RWPE1 (cell line): ENCODE data around the gene NEURL1B.

Experiments used
- CTCF ChIA-PET: fragments of 350-600 bp; sonication (Branson Sonifier 250); formaldehyde crosslinking; extraction: SDS; loops from one replicate; lab custom pipeline; 2021; lab: Yijun Ruan, JAX
- POLR2A ChIA-PET: fragments of 400-600 bp; formaldehyde crosslinking; extraction: SDS; loops from one replicate; lab custom pipeline; 2020; ENCODE audit warnings: antibody characterized with exemption; ENCODE audit not compliant: low non-redundant PET; lab: Yijun Ruan, JAX
- DNase-seq: peaks from one replicate; pipeline ENCODE4 v3.0.0; 2012; ENCODE audit warnings: low spot score
- H3K27ac ChIP-seq: fragments of 450-650 bp; 2 replicates; pipeline ENCODE4 v1.5.1; 2017
- TF ChIP-seq, protein P1 (sequence below): fragments of 450-650 bp; conservative IDR thresholded peaks from 2 replicates; pipeline ENCODE4 v1.5.1; 2017; ENCODE audit warnings: low read depth, mild to moderate bottlenecking

NEURL1B gene

DNA sequence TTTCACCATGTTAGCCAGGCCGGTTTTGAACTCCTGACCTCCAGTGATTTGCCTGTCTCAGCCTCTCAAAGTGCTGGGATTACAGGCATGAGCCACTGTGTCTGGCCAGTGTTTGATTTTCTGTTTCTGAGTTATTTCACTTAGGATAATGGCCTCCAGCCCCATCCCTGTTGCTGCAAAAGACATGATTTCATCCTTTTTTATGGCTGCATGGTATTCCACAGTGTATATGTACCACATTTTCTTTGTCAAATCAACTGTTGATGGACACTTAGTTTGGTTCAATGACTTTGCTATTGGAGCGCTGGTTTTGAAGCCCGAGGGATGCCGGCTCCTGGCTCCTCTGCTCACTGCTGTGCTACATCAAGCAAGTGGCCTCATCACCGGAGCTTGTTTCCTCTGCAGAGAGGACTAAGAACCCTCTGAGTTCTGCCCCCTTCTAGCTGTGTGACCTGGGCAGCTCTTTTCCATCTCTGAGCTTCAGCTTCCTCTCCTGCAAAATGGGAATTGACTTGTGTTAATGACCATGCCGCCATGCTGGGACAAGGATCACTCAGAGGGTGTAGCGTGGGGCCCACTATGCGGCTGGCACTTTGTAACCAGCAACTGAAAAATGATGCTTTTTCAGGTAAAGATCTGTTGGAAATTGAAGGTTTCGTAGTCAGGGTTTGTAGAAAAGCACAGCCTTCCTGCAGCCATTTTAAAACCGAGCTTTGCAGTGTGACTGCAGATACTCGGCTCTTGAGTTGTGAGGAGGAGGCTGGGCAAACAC is 4.6 kb upstream of the NEURL1B start:
- peak overlapping the region; percentile 77 for H3K27ac ChIP-seq
- no peak for DNase-seq
- TF ChIP-seq, protein P1, sequence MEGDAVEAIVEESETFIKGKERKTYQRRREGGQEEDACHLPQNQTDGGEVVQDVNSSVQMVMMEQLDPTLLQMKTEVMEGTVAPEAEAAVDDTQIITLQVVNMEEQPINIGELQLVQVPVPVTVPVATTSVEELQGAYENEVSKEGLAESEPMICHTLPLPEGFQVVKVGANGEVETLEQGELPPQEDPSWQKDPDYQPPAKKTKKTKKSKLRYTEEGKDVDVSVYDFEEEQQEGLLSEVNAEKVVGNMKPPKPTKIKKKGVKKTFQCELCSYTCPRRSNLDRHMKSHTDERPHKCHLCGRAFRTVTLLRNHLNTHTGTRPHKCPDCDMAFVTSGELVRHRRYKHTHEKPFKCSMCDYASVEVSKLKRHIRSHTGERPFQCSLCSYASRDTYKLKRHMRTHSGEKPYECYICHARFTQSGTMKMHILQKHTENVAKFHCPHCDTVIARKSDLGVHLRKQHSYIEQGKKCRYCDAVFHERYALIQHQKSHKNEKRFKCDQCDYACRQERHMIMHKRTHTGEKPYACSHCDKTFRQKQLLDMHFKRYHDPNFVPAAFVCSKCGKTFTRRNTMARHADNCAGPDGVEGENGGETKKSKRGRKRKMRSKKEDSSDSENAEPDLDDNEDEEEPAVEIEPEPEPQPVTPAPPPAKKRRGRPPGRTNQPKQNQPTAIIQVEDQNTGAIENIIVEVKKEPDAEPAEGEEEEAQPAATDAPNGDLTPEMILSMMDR: no peak
- ChIA-PET CTCF (interaction anchor here (1.1 to 1.7 kb wide), 2 partner anchors 21 to 61 kb away, joined by 3 to 8 read pairs; no protein-coding TSS in a partner anchor), POLR2A (interaction anchor here (0.5 kb wide), 1 partner anchor 44 kb away, joined by 3 read pairs; no protein-coding TSS in a partner anchor)

DNA sequence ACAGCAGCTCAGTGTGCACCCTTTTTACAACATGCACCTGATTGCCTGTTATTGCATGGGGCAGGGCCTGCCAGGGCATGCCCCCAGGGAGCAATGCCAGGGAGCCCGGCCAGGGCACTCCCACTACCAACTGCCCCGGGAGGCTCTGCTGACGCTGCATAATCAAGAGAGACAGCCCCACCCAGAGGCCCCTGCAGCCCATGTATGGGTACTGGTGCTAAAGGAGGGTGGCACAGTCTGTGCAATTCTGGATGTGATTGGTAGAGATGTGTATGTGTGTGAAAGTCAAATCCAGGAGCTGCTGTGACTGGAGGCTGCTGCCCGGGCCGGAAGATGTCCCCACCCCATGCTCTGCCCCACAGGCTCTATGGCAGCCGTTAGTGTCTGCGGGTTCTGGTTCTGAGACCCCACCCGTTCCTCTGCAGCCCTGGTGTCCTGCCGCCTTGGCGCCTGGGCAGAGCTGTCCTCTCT is 3.9 kb upstream of the NEURL1B start:
- TF ChIP-seq, protein P1: no peak
- ChIA-PET CTCF (interaction anchor here (0.6 to 1.7 kb wide), 5 partner anchors 22 to 158 kb away, joined by 3 to 8 read pairs (median 3); no protein-coding TSS in a partner anchor), POLR2A (interaction anchor here (0.5 kb wide), 1 partner anchor 44 kb away, joined by 3 read pairs; no protein-coding TSS in a partner anchor)
- peak; percentile 98 for DNase-seq
- peak overlapping the region; percentile 77 for H3K27ac ChIP-seq

DNA sequence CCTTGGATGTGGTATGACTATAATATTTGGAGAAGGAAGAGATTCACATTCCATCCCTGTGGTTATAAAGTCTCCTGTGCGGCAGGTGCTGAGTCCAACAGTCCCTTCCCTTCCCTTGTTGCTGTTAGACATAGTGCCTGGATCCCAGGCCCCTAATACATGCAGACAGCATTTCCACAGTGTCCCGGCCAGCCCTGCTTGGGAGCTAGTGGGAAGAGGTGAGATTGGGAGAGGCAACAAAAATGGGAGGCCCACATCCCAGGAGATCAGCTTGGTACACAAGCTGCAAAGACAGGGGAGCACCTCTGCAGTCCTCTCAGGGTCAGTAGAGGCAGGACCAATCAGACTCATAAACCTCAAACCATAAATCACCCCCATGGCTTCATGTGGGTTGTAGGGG is 3.3 kb upstream of the NEURL1B start:
- TF ChIP-seq, protein P1: no peak
- CTCF ChIA-PET: interaction anchor here (0.6 to 1.7 kb wide), 6 partner anchors 60 to 322 kb away, joined by 3 to 8 read pairs (median 3); partner anchors contain the start of gene RPL26L1

DNA sequence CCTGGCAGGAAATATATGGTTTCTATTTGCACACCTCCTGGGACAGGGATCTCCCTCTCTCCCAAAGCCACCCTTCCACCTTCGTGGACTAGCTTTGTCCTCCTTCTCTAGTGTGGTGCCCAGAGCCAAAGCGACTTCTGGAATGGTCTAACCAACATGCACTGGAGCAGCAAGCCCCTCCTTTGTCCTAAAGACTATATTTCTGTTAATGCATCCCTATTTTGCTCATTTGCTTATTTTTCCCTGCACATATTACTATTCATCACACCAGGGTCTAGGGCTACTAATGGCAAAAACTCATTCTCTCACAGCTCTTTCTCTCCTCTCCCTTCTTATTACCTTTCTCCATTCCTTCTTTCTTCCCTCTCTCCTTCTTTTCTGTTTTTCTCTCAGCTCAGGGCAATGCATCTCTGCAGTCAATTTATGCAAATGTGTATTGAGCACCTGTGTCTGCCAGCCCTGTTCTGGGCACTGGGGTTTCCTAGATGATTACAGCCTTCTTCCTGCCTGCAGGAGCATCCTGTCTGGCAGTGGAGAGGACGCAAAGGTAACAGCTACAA is 2.8 kb upstream of the NEURL1B start:
- DNase-seq: no peak
- ChIA-PET POLR2A (no interaction called here), CTCF (interaction anchor here (0.6 to 1.3 kb wide), 4 partner anchors 159 to 716 kb away, joined by 3 to 6 read pairs (median 4); partner anchors contain the start of gene RPL26L1)
- TF ChIP-seq, protein P1: no peak
- H3K27ac ChIP-seq: peak overlapping the region; percentile 77

More for the DNA sequence above, 3.3 kb upstream of the NEURL1B start:
- no peak for DNase-seq
- H3K27ac ChIP-seq: peak overlapping the region; percentile 77
- POLR2A ChIA-PET: no interaction called here

DNA sequence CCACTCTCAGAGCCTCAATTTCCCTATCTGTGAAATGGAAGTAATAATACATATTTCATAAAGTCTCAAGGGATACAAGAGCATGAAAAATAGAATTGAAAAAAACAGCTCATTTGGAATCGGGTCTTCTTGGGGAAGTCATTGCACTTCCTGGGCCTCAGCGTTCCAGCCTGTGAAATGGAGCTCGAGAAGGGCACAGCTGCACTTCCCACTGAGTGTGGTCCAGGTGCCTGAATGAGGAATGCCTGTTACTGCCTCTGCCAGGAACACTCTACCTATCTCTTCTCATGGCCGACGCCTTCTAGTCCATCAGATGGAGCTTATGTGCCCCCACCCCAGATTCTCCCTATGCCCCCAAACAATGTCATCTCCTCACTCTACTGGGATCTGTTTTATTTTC is 924 bp upstream of the NEURL1B start:
- ChIA-PET CTCF (interaction anchor here (0.6 to 0.9 kb wide), 2 partner anchors 87 to 1326 kb away, joined by 3 to 4 read pairs; no protein-coding TSS in a partner anchor), POLR2A (no interaction called here)
- peak overlapping the region; percentile 80 for H3K27ac ChIP-seq
- DNase-seq: no peak
- TF ChIP-seq, protein P1: no peak

DNA sequence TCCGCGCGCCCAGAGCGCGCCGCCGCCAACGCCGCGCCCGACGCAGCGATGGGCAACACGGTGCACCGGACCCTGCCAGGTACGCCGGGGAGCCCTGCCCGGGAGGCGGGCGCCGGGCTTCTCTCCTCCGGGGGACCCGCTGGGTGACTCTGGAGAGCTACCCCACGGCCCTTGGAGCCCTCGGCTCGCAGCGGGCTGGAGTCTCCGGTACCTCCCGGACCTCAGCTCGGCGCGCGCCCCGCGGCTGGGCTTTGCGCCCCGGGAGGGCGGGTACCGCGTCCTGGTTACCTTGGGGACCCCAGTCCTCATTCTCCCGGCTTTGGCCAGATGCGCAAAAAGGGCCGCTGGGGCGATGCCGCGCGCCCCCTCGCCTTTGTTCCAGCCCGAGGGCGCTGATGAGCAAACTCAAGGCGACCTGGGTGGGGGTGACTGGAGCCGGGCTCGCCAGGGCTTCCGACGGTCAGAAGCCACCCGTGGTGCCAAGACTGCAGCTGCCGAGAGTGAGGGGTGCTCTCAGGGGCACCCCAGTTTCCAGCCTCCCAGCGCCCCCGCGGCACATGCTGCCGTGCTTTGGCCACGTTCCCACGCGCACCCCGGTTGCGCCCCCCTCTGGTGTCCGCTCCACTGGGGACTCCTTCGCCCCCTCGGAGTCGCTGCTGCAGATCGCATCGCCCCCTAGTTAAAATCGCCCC is 442 bp downstream of the NEURL1B start:
- ChIA-PET CTCF (interaction anchor here (0.6 to 2.3 kb wide), 8 partner anchors 29 to 1035 kb away, joined by 3 to 6 read pairs (median 3); no protein-coding TSS in a partner anchor), POLR2A (no interaction called here)
- no peak for DNase-seq
- TF ChIP-seq, protein P1: no peak
- H3K27ac ChIP-seq: peak overlapping the region; percentile 80
